ENCODE results near the gene SIAH3. TPM values are rescaled to one million over a fixed set of nuclear protein-coding genes. Genes with fewer than 3 reads are reported as not detected.
"Not testable (repeated sequence)": the region's sequence is repeated elsewhere in the genome, so short reads cannot be mapped to it uniquely, and the experiment has no call there.

The SIAH3 gene
- total RNA-seq, 4 donors from 2014 or later: not detected

- DNase-seq: no peak
Observed at GRCh38 chr13:45768656-45769479, 82.7 kb downstream of the SIAH3 start.

GRCh38 chr13:45765464-45765863 is 86.1 kb downstream of the SIAH3 start:
- Histone ChIP-seq H3K27me3 (no peaks in the 10 kb centered on the region), H3K36me3 (no peaks in the 10 kb centered on the region), H3K4me3 (no peak overlapping the region), H3K9me3 (no peaks in the 10 kb centered on the region), H3K4me1 (peaks cover 0 to 4% (median 0%) of the 10 kb centered on the region in 4 donors), H3K27ac (no peak overlapping the region)
- in situ Hi-C loops (cut with MboI; ENCODE audit: low pct_ligation_motif_present in 1 of 4, low pct_unique_long_range_greater_than_20kb in 1 of 4, low sequenced_read_pairs in 3 of 4) (no loop called here), intact Hi-C loops (cut with DNase I; ENCODE audit: low total_unique reads) (no loop called here)
- TF ChIP-seq CTCF (IDR thresholded peaks at IDR 0.05): no peak
- no peak for TF ChIP-seq EP300 (IDR thresholded peaks at IDR 0.05; ENCODE audit: low read depth)
- no peak for TF ChIP-seq POLR2A (IDR thresholded peaks at IDR 0.05)
- TF ChIP-seq POLR2AphosphoS5 (IDR thresholded peaks at IDR 0.05): no peak
- WGBS, 2 donors (ENCODE audit: low coverage in 1 of 2): 75% methylated on average over 4 of the region's 4 CpGs; no CpG with 5 or more reads in 1 of the 2 donors
- DNase-seq: no peak

More at GRCh38 chr13:45768656-45769479, 82.7 kb downstream of the SIAH3 start:
- H3K4me3 ChIP-seq: no peak overlapping the region
- H3K27me3 ChIP-seq: no peaks in the 10 kb centered on the region
- peaks cover 0 to 4% (median 0%) of the 10 kb centered on the region in 4 donors for H3K4me1 ChIP-seq
- WGBS, 2 donors (ENCODE audit: low coverage in 1 of 2): 62 to 79% methylated on average over 3 to 4 of the region's 4 CpGs
- in situ Hi-C loops (cut with MboI; ENCODE audit: low pct_ligation_motif_present in 1 of 4, low pct_unique_long_range_greater_than_20kb in 1 of 4, low sequenced_read_pairs in 3 of 4) (no loop called here), intact Hi-C loops (cut with DNase I; ENCODE audit: low total_unique reads) (no loop called here)
- TF ChIP-seq POLR2A (IDR thresholded peaks at IDR 0.05): no peak
- TF ChIP-seq CTCF (IDR thresholded peaks at IDR 0.05): no peak
- no peak for TF ChIP-seq EP300 (IDR thresholded peaks at IDR 0.05; ENCODE audit: low read depth)
- no peaks in the 10 kb centered on the region for H3K36me3 ChIP-seq
- H3K9me3 ChIP-seq: no peaks in the 10 kb centered on the region
- H3K27ac ChIP-seq: no peak overlapping the region

- H3K4me3 ChIP-seq: no peak overlapping the region
- H3K36me3 ChIP-seq: no peaks in the 10 kb centered on the region
- in situ Hi-C loops (cut with MboI; ENCODE audit: low pct_ligation_motif_present in 1 of 4, low pct_unique_long_range_greater_than_20kb in 1 of 4, low sequenced_read_pairs in 3 of 4) (no loop called here), intact Hi-C loops (cut with DNase I; ENCODE audit: low total_unique reads) (no loop called here)
- H3K4me1 ChIP-seq: no peaks in the 10 kb centered on the region
- 82 to 100% methylated on average over 2 to 4 of the region's 4 CpGs for WGBS, 2 donors (ENCODE audit: low coverage in 1 of 2)
- H3K9me3 ChIP-seq: no peaks in the 10 kb centered on the region
- H3K27me3 ChIP-seq: no peaks in the 10 kb centered on the region
- no peak overlapping the region for H3K27ac ChIP-seq
- DNase-seq: no peak
- no peak for TF ChIP-seq EP300 (IDR thresholded peaks at IDR 0.05; ENCODE audit: low read depth)
- TF ChIP-seq CTCF (IDR thresholded peaks at IDR 0.05): no peak
- no peak for TF ChIP-seq POLR2AphosphoS5 (IDR thresholded peaks at IDR 0.05)
- no peak for TF ChIP-seq POLR2A (IDR thresholded peaks at IDR 0.05)
Observed at GRCh38 chr13:45763419-45763818, 88.1 kb downstream of the SIAH3 start.

GRCh38 chr13:45757589-45757988 is 94.0 kb downstream of the SIAH3 start:
- DNase-seq; H3K27ac ChIP-seq; in situ Hi-C loops (cut with MboI; ENCODE audit: low pct_ligation_motif_present in 1 of 4, low pct_unique_long_range_greater_than_20kb in 1 of 4, low sequenced_read_pairs in 3 of 4); H3K4me1 ChIP-seq; H3K9me3 ChIP-seq; H3K4me3 ChIP-seq; intact Hi-C loops (cut with DNase I; ENCODE audit: low total_unique reads); H3K27me3 ChIP-seq; H3K36me3 ChIP-seq: not testable (repeated sequence)
- WGBS, 2 donors (ENCODE audit: low coverage in 1 of 2): 48 to 80% methylated on average over 1 to 3 of the region's 3 CpGs

- H3K36me3 ChIP-seq; H3K27me3 ChIP-seq; H3K27ac ChIP-seq; in situ Hi-C loops (cut with MboI; ENCODE audit: low pct_ligation_motif_present in 1 of 4, low pct_unique_long_range_greater_than_20kb in 1 of 4, low sequenced_read_pairs in 3 of 4); H3K4me1 ChIP-seq; H3K4me3 ChIP-seq; intact Hi-C loops (cut with DNase I; ENCODE audit: low total_unique reads); DNase-seq; H3K9me3 ChIP-seq: not testable (repeated sequence)
- WGBS, 2 donors (ENCODE audit: low coverage in 1 of 2): 96% methylated on average over 1 of the region's 1 CpG; no CpG with 5 or more reads in 1 of the 2 donors
Observed at GRCh38 chr13:45756498-45756897, 95.1 kb downstream of the SIAH3 start.

Data from transverse colon (tissue), 4 donors.